Muscle layer of colon (tissue), 2 donors: ENCODE data around the gene C1orf105.

Experiments used
- H3K27ac ChIP-seq: one replicate; pipeline ENCODE4 v1.7.0; 2013; ENCODE audit warnings: low read depth, mild to moderate bottlenecking, low read length, moderate library complexity
- H3K27me3 ChIP-seq, 2 donors: one replicate each; pipeline ENCODE4 v1.7.0; 2013; ENCODE audit warnings: low read length in 2 of 2, mild to moderate bottlenecking in 2 of 2; ENCODE audit not compliant: insufficient read depth in 2 of 2, control insufficient read depth in 1 of 2
- H3K36me3 ChIP-seq: one replicate; pipeline ENCODE4 v1.7.0; 2013; ENCODE audit warnings: mild to moderate bottlenecking, low read length; ENCODE audit not compliant: insufficient read depth
- H3K4me1 ChIP-seq: one replicate; pipeline ENCODE4 v1.7.0; 2013; ENCODE audit warnings: mild to moderate bottlenecking, low read length; ENCODE audit not compliant: insufficient read depth
- H3K4me3 ChIP-seq, 2 donors: one replicate each; pipeline ENCODE4 v1.7.0; 2013; ENCODE audit warnings: low read length in 2 of 2, low read depth in 1 of 2, mild to moderate bottlenecking in 1 of 2, moderate library complexity in 1 of 2
- H3K9ac ChIP-seq: one replicate; pipeline ENCODE4 v1.7.0; 2013; ENCODE audit warnings: low read length
- H3K9me3 ChIP-seq: one replicate; pipeline ENCODE4 v1.7.0; 2013; ENCODE audit warnings: mild to moderate bottlenecking, low read length
- donor health status: abdominal sarcoma.
- donor health status: Adenocarcinoma of cecum.

The C1orf105 gene

GRCh38 chr1:172383536-172383935 is 36.9 kb upstream of the C1orf105 start:
- no peaks in the 10 kb centered on the region for H3K27me3 ChIP-seq
- H3K4me1 ChIP-seq = peaks cover 26% of the 10 kb centered on the region
- H3K27ac ChIP-seq = peak overlapping the region; percentile 54
- no peak overlapping the region for H3K9ac ChIP-seq
- H3K36me3 ChIP-seq = no peaks in the 10 kb centered on the region
- H3K9me3 ChIP-seq = no peaks in the 10 kb centered on the region
- H3K4me3 ChIP-seq = peak overlapping the region in 1 of 2 donors; percentile 7

DNA sequence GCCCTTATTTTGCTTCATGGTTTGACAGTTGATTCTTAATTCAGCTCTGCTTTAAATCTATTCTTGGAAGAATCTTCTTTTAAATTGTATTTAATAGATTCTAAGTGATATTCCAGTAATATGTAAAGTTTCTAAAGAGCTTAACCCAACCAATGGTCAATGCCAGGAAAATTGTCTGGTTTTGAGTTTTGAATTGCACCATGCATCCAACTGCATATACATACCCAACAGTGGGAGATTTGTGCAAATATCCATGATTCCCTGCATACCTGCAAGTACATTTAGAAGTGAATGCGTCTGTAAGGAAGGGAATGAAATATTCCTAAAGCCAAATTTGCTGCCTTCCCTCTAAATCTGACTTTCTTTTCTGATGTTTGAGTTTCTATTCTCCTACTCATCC is 35.8 kb upstream of the C1orf105 start:
- H3K9ac ChIP-seq = no peak overlapping the region
- no peak overlapping the region for H3K27ac ChIP-seq
- no peak overlapping the region for H3K4me3 ChIP-seq
- H3K27me3 ChIP-seq = no peaks in the 10 kb centered on the region
- H3K36me3 ChIP-seq = no peaks in the 10 kb centered on the region
- no peaks in the 10 kb centered on the region for H3K9me3 ChIP-seq
- peaks cover 26% of the 10 kb centered on the region for H3K4me1 ChIP-seq

- Histone ChIP-seq H3K4me1 (peaks cover 38% of the 10 kb centered on the region), H3K36me3 (no peaks in the 10 kb centered on the region), H3K4me3 (no peak overlapping the region), H3K27me3 (no peaks in the 10 kb centered on the region), H3K9me3 (no peaks in the 10 kb centered on the region), H3K27ac (no peak overlapping the region), H3K9ac (no peak overlapping the region)
Measured at GRCh38 chr1:172386046-172386445, 34.4 kb upstream of the C1orf105 start.

- H3K4me1 ChIP-seq = peaks cover 42% of the 10 kb centered on the region
- H3K27ac ChIP-seq = no peak overlapping the region
- H3K9ac ChIP-seq = no peak overlapping the region
- no peaks in the 10 kb centered on the region for H3K27me3 ChIP-seq
- no peaks in the 10 kb centered on the region for H3K36me3 ChIP-seq
- H3K9me3 ChIP-seq = no peaks in the 10 kb centered on the region
- H3K4me3 ChIP-seq = no peak overlapping the region
Measured at GRCh38 chr1:172388490-172388889, 32.0 kb upstream of the C1orf105 start.

GRCh38 chr1:172390301-172390682 is 30.2 kb upstream of the C1orf105 start:
- Histone ChIP-seq H3K4me3 (peak overlapping the region in 1 of 2 donors; percentile 44), H3K9me3 (no peaks in the 10 kb centered on the region), H3K27me3 (no peaks in the 10 kb centered on the region), H3K27ac (no peak overlapping the region), H3K36me3 (no peaks in the 10 kb centered on the region), H3K9ac (no peak overlapping the region), H3K4me1 (peaks cover 51% of the 10 kb centered on the region)

DNA sequence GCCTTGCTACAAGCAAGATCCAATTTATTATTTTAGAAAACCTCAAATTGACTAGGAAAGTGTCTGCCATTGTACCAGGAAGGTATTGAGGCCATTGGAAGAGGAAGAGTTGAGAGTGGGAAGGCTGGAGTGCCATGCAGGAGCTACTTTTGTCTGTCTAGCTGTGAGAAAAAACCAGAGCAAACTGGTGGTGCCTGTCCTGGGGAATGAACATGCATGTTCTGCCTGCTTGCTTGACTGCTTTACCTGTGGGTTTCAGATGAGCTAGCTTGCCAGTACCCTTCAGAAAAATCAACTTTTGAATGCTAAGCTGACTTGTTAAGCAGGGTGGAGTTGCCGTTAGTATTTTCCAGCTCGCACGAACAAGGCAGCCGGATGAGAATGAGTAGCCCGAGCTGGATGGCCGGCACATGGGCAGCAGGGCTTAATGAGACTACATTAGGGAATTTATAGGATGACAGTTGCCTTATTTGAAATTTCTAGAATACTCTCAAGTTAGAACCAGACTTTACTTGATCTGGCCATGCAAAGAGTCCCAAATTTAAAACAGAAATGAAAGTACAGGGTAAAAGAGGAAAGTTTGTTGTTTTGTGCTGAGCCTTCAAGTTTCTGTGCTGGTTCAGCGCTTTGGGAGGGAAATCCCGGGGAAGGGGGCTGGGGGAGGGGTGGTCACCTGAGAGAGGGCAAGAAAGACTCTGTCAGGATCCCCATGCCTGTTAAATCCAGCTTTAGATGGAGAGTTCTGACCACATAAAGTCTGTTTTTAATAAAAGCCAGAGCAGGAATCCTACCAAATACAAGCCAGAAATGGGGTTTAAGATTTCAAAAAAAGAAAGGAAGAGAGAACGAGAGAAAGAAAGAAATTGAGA is 29.6 kb upstream of the C1orf105 start:
- Histone ChIP-seq H3K4me1 (peaks cover 51% of the 10 kb centered on the region), H3K9me3 (no peaks in the 10 kb centered on the region), H3K27ac (peak overlapping the region; percentile 39), H3K9ac (no peak overlapping the region), H3K4me3 (peak overlapping the region in 1 of 2 donors; percentile 44), H3K27me3 (no peaks in the 10 kb centered on the region), H3K36me3 (no peaks in the 10 kb centered on the region)

GRCh38 chr1:172391976-172392375 is 28.5 kb upstream of the C1orf105 start:
- Histone ChIP-seq H3K9me3 (no peaks in the 10 kb centered on the region), H3K4me1 (peaks cover 55% of the 10 kb centered on the region), H3K36me3 (no peaks in the 10 kb centered on the region), H3K9ac (no peak overlapping the region), H3K4me3 (no peak overlapping the region), H3K27ac (no peak overlapping the region), H3K27me3 (no peaks in the 10 kb centered on the region)

- no peak overlapping the region for H3K9ac ChIP-seq
- H3K4me1 ChIP-seq = peaks cover 69% of the 10 kb centered on the region
- no peak overlapping the region for H3K27ac ChIP-seq
- H3K36me3 ChIP-seq = no peaks in the 10 kb centered on the region
- no peaks in the 10 kb centered on the region for H3K9me3 ChIP-seq
- H3K4me3 ChIP-seq = no peak overlapping the region
- H3K27me3 ChIP-seq = no peaks in the 10 kb centered on the region
Measured at GRCh38 chr1:172393354-172393753, 27.1 kb upstream of the C1orf105 start.

DNA sequence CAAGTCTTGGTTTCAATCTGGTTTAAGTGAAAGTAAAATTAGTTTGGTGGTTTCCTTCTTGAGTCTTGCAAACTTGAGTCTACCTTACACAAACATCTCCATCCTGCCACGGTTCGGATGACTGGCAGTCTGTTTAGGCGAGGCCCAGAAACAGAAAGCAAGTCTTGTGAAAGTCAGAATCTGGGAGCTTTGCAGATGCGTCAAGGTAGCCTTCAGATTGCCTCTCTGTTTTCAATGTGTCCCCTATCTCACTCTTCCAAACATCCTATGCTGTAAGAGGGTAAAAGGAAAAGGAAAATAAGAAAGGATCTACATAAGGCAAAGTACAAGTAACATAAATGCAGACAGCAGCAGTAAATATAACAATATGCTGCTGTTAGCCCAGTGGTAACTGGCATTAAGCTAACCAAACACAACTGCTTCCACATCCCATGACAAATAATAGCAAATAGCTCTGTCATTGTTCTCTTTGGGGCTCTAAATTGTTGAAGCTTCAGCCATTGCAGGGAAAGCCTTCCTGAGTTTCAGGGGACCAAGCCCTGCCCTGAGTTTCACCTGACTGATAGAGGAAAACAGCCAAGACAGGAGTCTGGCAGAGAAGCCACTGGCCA is 26.2 kb upstream of the C1orf105 start:
- peak overlapping the region in 1 of 2 donors; percentile 26 for H3K4me3 ChIP-seq
- peak overlapping the region; percentile 64 for H3K27ac ChIP-seq
- no peaks in the 10 kb centered on the region for H3K9me3 ChIP-seq
- no peaks in the 10 kb centered on the region for H3K27me3 ChIP-seq
- peaks cover 78% of the 10 kb centered on the region for H3K4me1 ChIP-seq
- H3K9ac ChIP-seq = no peak overlapping the region
- no peaks in the 10 kb centered on the region for H3K36me3 ChIP-seq

GRCh38 chr1:172394811-172395210 is 25.7 kb upstream of the C1orf105 start:
- Histone ChIP-seq H3K9me3 (no peaks in the 10 kb centered on the region), H3K27ac (peak overlapping the region; percentile 64), H3K9ac (no peak overlapping the region), H3K4me3 (no peak overlapping the region), H3K27me3 (no peaks in the 10 kb centered on the region), H3K4me1 (peaks cover 81% of the 10 kb centered on the region), H3K36me3 (no peaks in the 10 kb centered on the region)

GRCh38 chr1:172395576-172395975 is 24.9 kb upstream of the C1orf105 start:
- Histone ChIP-seq H3K27ac (no peak overlapping the region), H3K4me3 (no peak overlapping the region)

More at GRCh38 chr1:172395576-172395975, 24.9 kb upstream of the C1orf105 start:
- Histone ChIP-seq H3K9ac (no peak overlapping the region), H3K27me3 (no peaks in the 10 kb centered on the region), H3K36me3 (no peaks in the 10 kb centered on the region), H3K9me3 (no peaks in the 10 kb centered on the region), H3K4me1 (peaks cover 80% of the 10 kb centered on the region)
